ENCODE data around the gene CUL4A.
"Not testable (repeated sequence)": the region's sequence is repeated elsewhere in the genome, so short reads cannot be mapped to it uniquely, and the experiment has no call there.

Gene CUL4A

GRCh38 chr13:113252516-113253095 lies 43.2 kb downstream of the CUL4A start:
- Histone ChIP-seq H3K36me3 (ENCODE audit: low read length) (peaks cover 19% of the 10 kb centered on the region; the same call in 1 of the 2 replicates), H3K9me3 (ENCODE audit: insufficient read depth, low read length) (no peaks in the 10 kb centered on the region), H3K9ac (ENCODE audit: low read length) (no peak overlapping the region), H2AFZ (ENCODE audit: low read depth, low read length, severe bottlenecking) (no peak overlapping the region), H3K79me2 (ENCODE audit: insufficient read depth, low read length) (no peaks in the 10 kb centered on the region), H4K20me1 (ENCODE audit: low read depth, low read length) (no peaks in the 10 kb centered on the region), H3K4me3 (ENCODE audit: insufficient read depth, low read length, poor library complexity, severe bottlenecking) (no peak overlapping the region), H3K4me2 (ENCODE audit: low read depth, low read length, poor library complexity, severe bottlenecking) (no peak overlapping the region), H3K27me3 (ENCODE audit: low read length) (no peaks in the 10 kb centered on the region), H3K9me2 (replicated peaks; ENCODE audit: insufficient read depth, low read length) (no peaks in the 10 kb centered on the region), H3F3A (ENCODE audit: insufficient read depth) (no peaks in the 10 kb centered on the region), H3K27ac (ENCODE audit: low read depth, low read length) (no peak overlapping the region)
- TF ChIP-seq, protein P1, sequence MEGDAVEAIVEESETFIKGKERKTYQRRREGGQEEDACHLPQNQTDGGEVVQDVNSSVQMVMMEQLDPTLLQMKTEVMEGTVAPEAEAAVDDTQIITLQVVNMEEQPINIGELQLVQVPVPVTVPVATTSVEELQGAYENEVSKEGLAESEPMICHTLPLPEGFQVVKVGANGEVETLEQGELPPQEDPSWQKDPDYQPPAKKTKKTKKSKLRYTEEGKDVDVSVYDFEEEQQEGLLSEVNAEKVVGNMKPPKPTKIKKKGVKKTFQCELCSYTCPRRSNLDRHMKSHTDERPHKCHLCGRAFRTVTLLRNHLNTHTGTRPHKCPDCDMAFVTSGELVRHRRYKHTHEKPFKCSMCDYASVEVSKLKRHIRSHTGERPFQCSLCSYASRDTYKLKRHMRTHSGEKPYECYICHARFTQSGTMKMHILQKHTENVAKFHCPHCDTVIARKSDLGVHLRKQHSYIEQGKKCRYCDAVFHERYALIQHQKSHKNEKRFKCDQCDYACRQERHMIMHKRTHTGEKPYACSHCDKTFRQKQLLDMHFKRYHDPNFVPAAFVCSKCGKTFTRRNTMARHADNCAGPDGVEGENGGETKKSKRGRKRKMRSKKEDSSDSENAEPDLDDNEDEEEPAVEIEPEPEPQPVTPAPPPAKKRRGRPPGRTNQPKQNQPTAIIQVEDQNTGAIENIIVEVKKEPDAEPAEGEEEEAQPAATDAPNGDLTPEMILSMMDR (IDR thresholded peaks at IDR 0.05; ENCODE audit: insufficient read depth, low read length, poor library complexity, severe bottlenecking), result no peak
- no peak for TF ChIP-seq EZH2phosphoT487 (conservative IDR thresholded peaks at IDR 0.05; ENCODE audit: low read length)

DNA sequence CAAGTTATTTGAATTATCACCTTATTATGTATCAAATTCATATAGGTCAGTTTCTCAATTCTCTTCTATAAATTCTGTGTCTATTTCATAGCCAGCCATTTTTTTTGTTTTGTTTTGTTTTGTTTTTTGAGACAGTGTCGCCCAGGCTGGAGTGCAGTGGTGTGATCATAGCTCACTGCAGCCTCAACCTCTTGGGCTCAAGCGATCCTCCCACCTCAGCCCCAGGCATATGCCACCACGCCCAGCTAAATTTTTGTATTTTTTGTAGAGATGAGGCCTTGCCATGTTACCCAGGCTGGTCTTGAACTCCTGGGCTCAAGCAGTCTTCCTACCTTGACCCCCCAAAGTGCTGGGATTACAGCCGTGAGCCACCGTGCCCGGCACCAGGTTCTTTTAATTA lies 48.5 kb downstream of the CUL4A start:
- H3K4me2 ChIP-seq (ENCODE audit: low read depth, low read length, poor library complexity, severe bottlenecking); H3K9me3 ChIP-seq (ENCODE audit: insufficient read depth, low read length); H3F3A ChIP-seq (ENCODE audit: insufficient read depth); H3K27ac ChIP-seq (ENCODE audit: low read depth, low read length); H3K27me3 ChIP-seq (ENCODE audit: low read length); H4K20me1 ChIP-seq (ENCODE audit: low read depth, low read length); H2AFZ ChIP-seq (ENCODE audit: low read depth, low read length, severe bottlenecking); H3K79me2 ChIP-seq (ENCODE audit: insufficient read depth, low read length); H3K9me2 ChIP-seq (replicated peaks; ENCODE audit: insufficient read depth, low read length); H3K9ac ChIP-seq (ENCODE audit: low read length); H3K4me3 ChIP-seq (ENCODE audit: insufficient read depth, low read length, poor library complexity, severe bottlenecking): not testable (repeated sequence)
- peaks cover 44% of the 10 kb centered on the region for H3K36me3 ChIP-seq (ENCODE audit: low read length)

DNA sequence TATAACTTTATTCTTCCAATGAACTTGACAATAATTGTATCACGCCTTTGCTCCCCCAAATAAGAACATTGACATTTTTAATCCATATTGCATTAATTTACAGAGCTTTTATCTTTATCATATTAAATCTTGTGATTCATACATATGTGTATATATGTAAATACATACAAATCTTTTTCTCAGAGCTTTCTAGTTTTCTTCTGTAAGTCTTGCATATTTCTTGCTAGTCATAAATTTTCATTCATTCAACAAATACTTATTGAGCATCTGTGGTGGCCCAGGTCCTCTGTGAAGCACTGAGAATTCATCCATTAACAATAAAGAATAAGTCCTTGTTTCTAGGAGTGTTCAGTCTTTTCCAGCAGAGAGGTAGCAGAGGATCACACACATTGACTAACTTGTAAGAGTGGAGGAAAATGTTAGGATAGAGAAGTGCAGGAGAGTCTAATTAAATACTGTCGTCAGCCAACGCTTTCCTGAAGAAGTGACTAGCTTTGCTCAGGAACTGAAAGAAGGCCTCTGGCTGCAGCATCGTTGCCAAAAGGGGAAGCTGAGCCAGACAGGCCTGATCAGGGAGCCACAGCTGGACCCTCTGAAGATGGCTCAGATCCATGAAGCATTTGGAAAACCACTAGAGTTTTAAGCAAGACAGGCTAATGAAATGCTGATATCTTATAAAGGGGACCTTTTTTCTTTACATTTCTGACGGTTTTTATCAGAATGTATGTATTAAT lies 49.1 kb downstream of the CUL4A start:
- no peaks in the 10 kb centered on the region for H3K79me2 ChIP-seq (ENCODE audit: insufficient read depth, low read length)
- no peaks in the 10 kb centered on the region for H3K9me2 ChIP-seq (replicated peaks; ENCODE audit: insufficient read depth, low read length)
- no peak overlapping the region for H2AFZ ChIP-seq (ENCODE audit: low read depth, low read length, severe bottlenecking)
- H3K36me3 ChIP-seq (ENCODE audit: low read length), result peaks cover 40% of the 10 kb centered on the region
- no peak overlapping the region for H3K4me2 ChIP-seq (ENCODE audit: low read depth, low read length, poor library complexity, severe bottlenecking)
- H3K4me3 ChIP-seq (ENCODE audit: insufficient read depth, low read length, poor library complexity, severe bottlenecking), result no peak overlapping the region
- no peak overlapping the region for H3K27ac ChIP-seq (ENCODE audit: low read depth, low read length)
- no peak for TF ChIP-seq EZH2phosphoT487 (conservative IDR thresholded peaks at IDR 0.05; ENCODE audit: low read length)
- H3K27me3 ChIP-seq (ENCODE audit: low read length), result no peaks in the 10 kb centered on the region
- no peak overlapping the region for H3K9ac ChIP-seq (ENCODE audit: low read length)
- no peaks in the 10 kb centered on the region for H3F3A ChIP-seq (ENCODE audit: insufficient read depth)
- H3K9me3 ChIP-seq (ENCODE audit: insufficient read depth, low read length), result no peaks in the 10 kb centered on the region
- H4K20me1 ChIP-seq (ENCODE audit: low read depth, low read length), result no peaks in the 10 kb centered on the region

GRCh38 chr13:113260996-113261395 lies 51.6 kb downstream of the CUL4A start:
- no peak overlapping the region for H3K4me2 ChIP-seq (ENCODE audit: low read depth, low read length, poor library complexity, severe bottlenecking)
- no peak overlapping the region for H3K27ac ChIP-seq (ENCODE audit: low read depth, low read length)
- no peaks in the 10 kb centered on the region for H4K20me1 ChIP-seq (ENCODE audit: low read depth, low read length)
- no peak overlapping the region for H3K4me3 ChIP-seq (ENCODE audit: insufficient read depth, low read length, poor library complexity, severe bottlenecking)
- H3K36me3 ChIP-seq (ENCODE audit: low read length), result peaks cover 34% of the 10 kb centered on the region
- no peaks in the 10 kb centered on the region for H3F3A ChIP-seq (ENCODE audit: insufficient read depth)
- H3K9ac ChIP-seq (ENCODE audit: low read length), result no peak overlapping the region
- H3K79me2 ChIP-seq (ENCODE audit: insufficient read depth, low read length), result no peaks in the 10 kb centered on the region
- H3K27me3 ChIP-seq (ENCODE audit: low read length), result no peaks in the 10 kb centered on the region
- H2AFZ ChIP-seq (ENCODE audit: low read depth, low read length, severe bottlenecking), result no peak overlapping the region
- TF ChIP-seq, protein P1 (IDR thresholded peaks at IDR 0.05; ENCODE audit: insufficient read depth, low read length, poor library complexity, severe bottlenecking), result no peak
- no peak for TF ChIP-seq EZH2phosphoT487 (conservative IDR thresholded peaks at IDR 0.05; ENCODE audit: low read length)
- H3K9me2 ChIP-seq (replicated peaks; ENCODE audit: insufficient read depth, low read length), result no peaks in the 10 kb centered on the region
- no peaks in the 10 kb centered on the region for H3K9me3 ChIP-seq (ENCODE audit: insufficient read depth, low read length)

- H3K27ac ChIP-seq (ENCODE audit: low read depth, low read length); H3K79me2 ChIP-seq (ENCODE audit: insufficient read depth, low read length); H2AFZ ChIP-seq (ENCODE audit: low read depth, low read length, severe bottlenecking); H3K27me3 ChIP-seq (ENCODE audit: low read length); H4K20me1 ChIP-seq (ENCODE audit: low read depth, low read length); H3F3A ChIP-seq (ENCODE audit: insufficient read depth); H3K9me3 ChIP-seq (ENCODE audit: insufficient read depth, low read length); H3K9me2 ChIP-seq (replicated peaks; ENCODE audit: insufficient read depth, low read length); H3K4me3 ChIP-seq (ENCODE audit: insufficient read depth, low read length, poor library complexity, severe bottlenecking); H3K4me2 ChIP-seq (ENCODE audit: low read depth, low read length, poor library complexity, severe bottlenecking); H3K9ac ChIP-seq (ENCODE audit: low read length): not testable (repeated sequence)
- peaks cover 25% of the 10 kb centered on the region for H3K36me3 ChIP-seq (ENCODE audit: low read length)
Measured at GRCh38 chr13:113263016-113263415, 53.6 kb downstream of the CUL4A start.

Measured in SU-DHL-6 (cell line).